Stomach (tissue), 9 donors: ENCODE measurements around the gene KNOP1. TPM values are rescaled to one million over a fixed set of nuclear protein-coding genes. Genes with fewer than 3 reads are reported as not detected.

Experiments
- DNase-seq, 2 donors: peaks; one replicate each; pipeline versions ENCODE4 v3.0.0 to v3.0.0-alpha.2; 2013 to 2019
- H3K27ac ChIP-seq, 5 donors: fragments of 200-600 bp in 4 of 5; sonication (generic) in 4 of 5; one replicate each; pipeline ENCODE4 v1.5.1; 2013 to 2019; ENCODE audit warnings: mild to moderate bottlenecking in 1 of 5, moderate library complexity in 1 of 5
- H3K27me3 ChIP-seq, 3 donors: fragments of 200-600 bp; sonication (generic); one replicate each; pipeline ENCODE4 v1.5.1; 2017 to 2019; ENCODE audit warnings: mixed run types in 1 of 3
- H3K36me3 ChIP-seq, 4 donors: fragments of 200-600 bp; sonication (generic); 1 replicate in 3 of 4; 2 replicates in 1 of 4; pipeline ENCODE4 v1.5.1; 2016 to 2019
- H3K4me1 ChIP-seq, 4 donors: fragments of 200-600 bp; sonication (generic); one replicate each; pipeline ENCODE4 v1.5.1; 2016 to 2019
- H3K4me3 ChIP-seq, 4 donors: fragments of 200-600 bp; sonication (generic) in 3 of 4; one replicate each; pipeline ENCODE4 v1.5.1; 2016 to 2019; ENCODE audit warnings: mild to moderate bottlenecking in 1 of 4
- H3K9me3 ChIP-seq, 4 donors: fragments of 200-600 bp; sonication (generic); one replicate each; pipeline ENCODE4 v1.5.1; 2016 to 2019
- CTCF ChIP-seq, 7 experiments: fragments of 450-650 bp in 4 of 7; fragments of 200-600 bp in 3 of 7; sonication (generic) in 3 of 7; IDR thresholded peaks; one replicate each; pipeline ENCODE4 v1.5.1; 2016 to 2019; ENCODE audit warnings: antibody characterized with exemption in 7 of 7, control low read depth in 2 of 7, mild to moderate bottlenecking in 1 of 7
- EP300 ChIP-seq: sonication (generic); formaldehyde crosslinking; IDR thresholded peaks from one replicate; pipeline ENCODE4 v1.6.1; 2017; ENCODE audit warnings: antibody characterized with exemption
- POLR2A ChIP-seq, 4 donors: fragments of 450-650 bp; IDR thresholded peaks; one replicate each; pipeline ENCODE4 v1.6.1; 2016; ENCODE audit warnings: antibody characterized with exemption in 4 of 4, control low read depth in 2 of 4, mild to moderate bottlenecking in 1 of 4, moderate library complexity in 1 of 4
- POLR2AphosphoS5 ChIP-seq, 3 donors: sonication (generic); formaldehyde crosslinking; IDR thresholded peaks; one replicate each; pipeline ENCODE4 v1.6.1; 2016; ENCODE audit warnings: antibody characterized with exemption in 3 of 3
- WGBS, 5 donors: extraction: QIAGEN DNeasy Blood & Tissue Kit in 3 of 5; methylation state at CpG; one replicate each; pipeline versions ENCODE4 v1.1.5 to v1.1.7; 2013 to 2018; 5-methylcytosine and 5-hydroxymethylcytosine counted together
- intact Hi-C: fragments of 100-400 bp; cut with DNase I; formaldehyde crosslinking; loops from one replicate; pipeline ENCODE4 v1.15.1; 2023; ENCODE audit warnings: low total_unique reads
- polyA plus RNA-seq, 3 donors: library from polyadenylated mRNA; stranded (reverse); fragments of 200-250 nt; gene quantifications; one replicate each; pipeline ENCODE4 v1.2.3, GENCODE V29; 2013
- total RNA-seq, 5 donors: library from RNA; depleted of rRNA; stranded (reverse); fragments of >200 nt; gene quantifications; one replicate each; pipeline versions ENCODE4 v1.1.0 to v1.2.3, GENCODE V29; 2014 to 2016
- donor health status: healthy with polysubstance abuse.
- donor health status: Bipolar disorder and iron deficiency.
- donor health status: healthy.

Gene KNOP1
- total and polyA plus RNA-seq, 8 donors = 7.2 to 26.3 (median 13.3) TPM

GRCh38 chr16:19709381-19710136 lies 8.5 kb downstream of the KNOP1 start:
- Histone ChIP-seq H3K9me3 (no peaks in the 10 kb centered on the region), H3K27me3 (no peaks in the 10 kb centered on the region), H3K4me1 (peaks cover 4 to 22% (median 7%) of the 10 kb centered on the region in 4 donors), H3K27ac (peak overlapping the region in 4 of 5 donors; percentile 11 to 43 (median 22)), H3K36me3 (peaks cover 23 to 89% (median 82%) of the 10 kb centered on the region in 4 donors), H3K4me3 (no peak overlapping the region)
- no peak for DNase-seq
- TF ChIP-seq POLR2A (IDR thresholded peaks at IDR 0.05) (no peak), POLR2AphosphoS5 (IDR thresholded peaks at IDR 0.05) (no peak), EP300 (no peak), CTCF (IDR thresholded peaks at IDR 0.05) (no peak)
- intact Hi-C loops = loop anchor here (10.0 kb wide), 1 partner anchor 175 kb away; the partner anchor contains the start of gene GPRC5B
- 95 to 97% (median 96%) methylated on average over 22 of the region's 22 CpGs for WGBS, 5 donors

- peaks cover 23 to 89% (median 82%) of the 10 kb centered on the region in 4 donors for H3K36me3 ChIP-seq
Observed at GRCh38 chr16:19708296-19709205, 9.5 kb downstream of the KNOP1 start.

DNA sequence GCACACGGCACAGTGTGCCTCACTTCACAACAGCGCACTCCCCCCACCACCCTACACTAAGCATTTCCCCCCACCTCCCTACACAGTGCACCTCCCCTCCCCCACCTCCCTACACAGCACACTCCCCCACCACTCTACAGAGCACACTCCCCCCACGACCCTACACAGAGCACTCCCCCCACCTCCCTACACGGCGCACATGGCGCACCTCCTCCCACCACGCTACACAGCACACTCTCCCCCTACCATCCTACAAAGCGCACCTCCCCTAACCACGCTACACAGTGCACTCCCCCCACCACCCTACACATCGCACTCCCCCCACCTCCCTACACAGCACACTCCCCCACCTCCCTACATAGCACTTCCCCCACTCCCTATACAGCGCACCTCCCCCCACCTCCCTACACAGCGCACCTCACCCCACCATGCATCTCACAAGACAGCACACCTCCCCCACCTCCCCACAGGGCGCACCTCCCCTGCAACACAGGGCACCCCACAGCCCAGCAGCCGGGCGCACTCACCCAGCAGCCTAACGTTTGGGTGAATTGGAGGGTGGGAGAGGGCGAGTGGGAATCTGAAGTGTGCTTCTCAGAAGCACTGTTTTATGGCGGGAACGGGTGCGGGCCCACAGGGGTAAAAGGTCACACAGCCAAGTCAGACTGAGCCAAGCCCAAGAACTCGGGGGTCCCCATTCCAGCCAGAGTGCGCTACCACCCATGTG lies 10.3 kb downstream of the KNOP1 start:
- Histone ChIP-seq H3K27me3 (no peaks in the 10 kb centered on the region), H3K4me3 (no peak overlapping the region), H3K4me1 (peaks cover 4 to 24% (median 8%) of the 10 kb centered on the region in 4 donors), H3K27ac (peak overlapping the region in 1 of 5 donors; percentile 42), H3K9me3 (no peaks in the 10 kb centered on the region), H3K36me3 (peaks cover 23 to 89% (median 82%) of the 10 kb centered on the region in 4 donors)
- TF ChIP-seq EP300 (no peak), POLR2AphosphoS5 (IDR thresholded peaks at IDR 0.05) (no peak), CTCF (IDR thresholded peaks at IDR 0.05) (no peak), POLR2A (IDR thresholded peaks at IDR 0.05) (no peak)
- no peak for DNase-seq
- intact Hi-C loops = no loop called here
- 87 to 95% (median 88%) methylated on average over 20 to 22 of the region's 22 CpGs for WGBS, 5 donors

More at GRCh38 chr16:19708296-19709205, 9.5 kb downstream of the KNOP1 start:
- H3K9me3 ChIP-seq = no peaks in the 10 kb centered on the region
- intact Hi-C loops = no loop called here
- 77 to 86% (median 82%) methylated on average over 17 to 18 of the region's 18 CpGs for WGBS, 5 donors
- no peaks in the 10 kb centered on the region for H3K27me3 ChIP-seq
- DNase-seq = no peak
- no peak overlapping the region for H3K4me3 ChIP-seq
- H3K4me1 ChIP-seq = peaks cover 4 to 24% (median 8%) of the 10 kb centered on the region in 4 donors
- TF ChIP-seq POLR2AphosphoS5 (IDR thresholded peaks at IDR 0.05) (no peak), CTCF (IDR thresholded peaks at IDR 0.05) (no peak), POLR2A (IDR thresholded peaks at IDR 0.05) (no peak), EP300 (no peak)
- H3K27ac ChIP-seq = peak overlapping the region in 3 of 5 donors; percentile 14 to 43 (median 42)
